IMR-90 (cell line): ENCODE results near the gene ACBD3. TPM values are rescaled to one million over a fixed set of nuclear protein-coding genes. Genes with fewer than 3 reads are reported as not detected.
A peak's percentile ranks its signal among the peaks of the same experiment; 100 is the strongest.

Source experiments
- ATAC-seq: fragments of 200-7000 bp; cut with Tn5 transposase; 2 replicates; pipeline ENCODE4 v1.9.1; 2020; ENCODE audit warnings: low read depth, mild to moderate bottlenecking, moderate library complexity
- BruUV-seq: library from RNA; stranded (reverse); fragments of 400-500 nt; replicated peaks from 2 replicates; lab custom pipeline; 2021; lab: Mats Ljungman, UMichigan
- CTCF ChIA-PET: fragments of 300-600 bp; formaldehyde crosslinking; extraction: SDS; loops from one replicate; lab custom pipeline; 2021; ENCODE audit warnings: antibody characterized with exemption; lab: Yijun Ruan, JAX
- POLR2A ChIA-PET: fragments of 300-600 bp; sonication (Branson Sonifier 250); formaldehyde crosslinking; loops from one replicate; lab custom pipeline; 2022; ENCODE audit warnings: antibody characterized with exemption; ENCODE audit not compliant: unreplicated experiment; lab: Charles Lee
- DNase-seq: peaks from one replicate; pipeline ENCODE4 v3.0.0; 2013
- H2AFZ ChIP-seq: replicated peaks from 2 replicates; pipeline ENCODE3; 2013; ENCODE audit warnings: low read length, mild to moderate bottlenecking; ENCODE audit not compliant: poor library complexity
- H2AK5ac ChIP-seq: 2 replicates; pipeline ENCODE4 v1.6.1; 2013; ENCODE audit warnings: low read depth, low read length, inconsistent platforms
- H2AK9ac ChIP-seq: replicated peaks from 2 replicates; pipeline ENCODE3; 2013; ENCODE audit warnings: mild to moderate bottlenecking, low read depth, low read length, moderate library complexity; ENCODE audit not compliant: poor library complexity
- H2BK120ac ChIP-seq: 2 replicates; pipeline ENCODE4 v1.6.1; 2013; ENCODE audit warnings: low read depth, low read length, inconsistent platforms
- H2BK15ac ChIP-seq: 3 replicates; pipeline ENCODE4 v1.6.1; 2013; ENCODE audit warnings: low read depth, low read length, inconsistent platforms
- H2BK20ac ChIP-seq: 2 replicates; pipeline ENCODE4 v1.6.1; 2013; ENCODE audit warnings: low read depth, mild to moderate bottlenecking, inconsistent platforms, low read length, moderate library complexity
- H2BK5ac ChIP-seq: 2 replicates; pipeline ENCODE4 v1.6.1; 2013; ENCODE audit warnings: mild to moderate bottlenecking, low read depth, low read length, inconsistent platforms; ENCODE audit not compliant: poor library complexity, severe bottlenecking
- H3K14ac ChIP-seq: replicated peaks from 2 replicates; pipeline ENCODE4 v1.6.1; 2013; ENCODE audit warnings: low read depth, low read length, inconsistent platforms
- H3K18ac ChIP-seq: 2 replicates; pipeline ENCODE4 v1.6.1; 2013; ENCODE audit warnings: low read depth, low read length, control low read depth
- H3K23ac ChIP-seq: 2 replicates; pipeline ENCODE4 v1.6.1; 2013; ENCODE audit warnings: low read depth, low read length, inconsistent platforms
- H3K27ac ChIP-seq: 2 replicates; pipeline ENCODE4 v1.5.1; 2013; ENCODE audit warnings: mild to moderate bottlenecking, control low read depth, low read length; ENCODE audit not compliant: insufficient read depth
- H3K27me3 ChIP-seq: 2 replicates; pipeline ENCODE4 v1.6.1; 2013; ENCODE audit warnings: low read length; ENCODE audit not compliant: control insufficient read depth, insufficient read depth
- H3K36me3 ChIP-seq: 2 replicates; pipeline ENCODE4 v1.6.1; 2013; ENCODE audit warnings: low read length, mixed read lengths; ENCODE audit not compliant: control insufficient read depth, insufficient read depth
- H3K4ac ChIP-seq: 2 replicates; pipeline ENCODE4 v1.6.1; 2013; ENCODE audit warnings: low read depth, low read length, inconsistent platforms
- H3K4me1 ChIP-seq: 2 replicates; pipeline ENCODE4 v1.6.1; 2013; ENCODE audit warnings: low read length, mixed read lengths; ENCODE audit not compliant: control insufficient read depth, insufficient read depth
- H3K4me2 ChIP-seq: 2 replicates; pipeline ENCODE4 v1.6.1; 2013; ENCODE audit warnings: low read depth, mild to moderate bottlenecking, control low read depth, low read length, moderate library complexity
- H3K4me3 ChIP-seq: 2 replicates; pipeline ENCODE4 v1.5.1; 2013; ENCODE audit warnings: low read depth, mild to moderate bottlenecking, control low read depth, low read length, moderate library complexity; ENCODE audit not compliant: insufficient read depth
- H3K56ac ChIP-seq: 2 replicates; pipeline ENCODE4 v1.6.1; 2013; ENCODE audit warnings: low read length, inconsistent platforms; ENCODE audit not compliant: insufficient read depth; ENCODE audit errors: extremely low read depth
- H3K79me1 ChIP-seq, 2 experiments: 2 replicates each; pipeline ENCODE4 v1.6.1; 2013; ENCODE audit warnings: low read length in 2 of 2, inconsistent platforms in 1 of 2, low read depth in 1 of 2
- H3K9ac ChIP-seq: 2 replicates; pipeline ENCODE4 v1.6.1; 2013; ENCODE audit warnings: low read depth, low read length, control low read depth
- H3K9me1 ChIP-seq: 2 replicates; pipeline ENCODE4 v1.6.1; 2013; ENCODE audit warnings: low read length, inconsistent platforms; ENCODE audit not compliant: insufficient read depth
- H3K9me3 ChIP-seq: 2 replicates; pipeline ENCODE4 v1.6.1; 2013; ENCODE audit warnings: low read length; ENCODE audit not compliant: control insufficient read depth, insufficient read depth
- H4K20me1 ChIP-seq: 2 replicates; pipeline ENCODE4 v1.6.1; 2013; ENCODE audit warnings: low read length, inconsistent platforms; ENCODE audit not compliant: insufficient read depth
- H4K5ac ChIP-seq: 2 replicates; pipeline ENCODE4 v1.6.1; 2013; ENCODE audit warnings: mild to moderate bottlenecking, low read depth, low read length, control low read depth
- H4K8ac ChIP-seq, 2 experiments: 2 replicates each; pipeline ENCODE4 v1.6.1; 2013; ENCODE audit warnings: low read depth in 2 of 2, low read length in 2 of 2, control low read depth in 1 of 2, inconsistent platforms in 1 of 2
- H4K91ac ChIP-seq: 2 replicates; pipeline ENCODE4 v1.6.1; 2013; ENCODE audit warnings: low read depth, low read length, inconsistent platforms; ENCODE audit not compliant: insufficient read depth
- BHLHE40 ChIP-seq: fragments of 150-350 bp; IDR thresholded peaks from 2 replicates; pipeline ENCODE4 v1.6.1; 2016; ENCODE audit warnings: mild to moderate bottlenecking, low read depth, low read length
- CEBPB ChIP-seq: IDR thresholded peaks from 2 replicates; pipeline ENCODE4 v1.6.1; 2012; ENCODE audit warnings: low read depth, low read length, improper control_type of control experiment
- CHD1 ChIP-seq: IDR thresholded peaks from 2 replicates; pipeline ENCODE4 v1.6.1; 2012; ENCODE audit warnings: low read depth, low read length, improper control_type of control experiment
- ELK1 ChIP-seq: fragments of 150-350 bp; IDR thresholded peaks from 2 replicates; pipeline ENCODE4 v1.6.1; 2016; ENCODE audit warnings: low read depth, mild to moderate bottlenecking, low read length, moderate library complexity, borderline replicate concordance
- FOS ChIP-seq: fragments of 150-350 bp; IDR thresholded peaks from 2 replicates; pipeline ENCODE4 v1.6.1; 2016; ENCODE audit warnings: low read depth, low read length
- MAFK ChIP-seq: IDR thresholded peaks from 2 replicates; pipeline ENCODE4 v1.6.1; 2012; ENCODE audit warnings: low read depth, low read length, improper control_type of control experiment
- MAZ ChIP-seq: IDR thresholded peaks from 2 replicates; pipeline ENCODE4 v1.6.1; 2012; ENCODE audit warnings: low read depth, mild to moderate bottlenecking, low read length, improper control_type of control experiment, moderate library complexity, borderline replicate concordance
- MXI1 ChIP-seq: IDR thresholded peaks from 2 replicates; pipeline ENCODE4 v1.6.1; 2012; ENCODE audit warnings: low read depth, mild to moderate bottlenecking, low read length, moderate library complexity, borderline replicate concordance
- NFE2L2 ChIP-seq: fragments of 150-350 bp; IDR thresholded peaks from 2 replicates; pipeline ENCODE4 v1.6.1; 2016; ENCODE audit warnings: low read depth, mild to moderate bottlenecking, low read length
- POLR2A ChIP-seq: IDR thresholded peaks from 2 replicates; pipeline ENCODE4 v1.6.1; 2012; ENCODE audit warnings: mild to moderate bottlenecking, low read depth, low read length
- RAD21 ChIP-seq: IDR thresholded peaks from 2 replicates; pipeline ENCODE4 v1.6.1; 2012; ENCODE audit warnings: low read length, improper control_type of control experiment
- RCOR1 ChIP-seq: IDR thresholded peaks from 2 replicates; pipeline ENCODE4 v1.6.1; 2012; ENCODE audit warnings: mild to moderate bottlenecking, low read length, improper control_type of control experiment; ENCODE audit not compliant: insufficient replicate concordance
- RFX5 ChIP-seq: IDR thresholded peaks from 2 replicates; pipeline ENCODE4 v1.8.0; 2012; ENCODE audit warnings: low read depth, mild to moderate bottlenecking, low read length, moderate library complexity
- SMC3 ChIP-seq: fragments of 150-350 bp; IDR thresholded peaks from 2 replicates; pipeline ENCODE4 v1.6.1; 2016; ENCODE audit warnings: low read depth, mild to moderate bottlenecking, antibody characterized with exemption, low read length, moderate library complexity
- WGBS, 2 experiments: methylation state at CpG; one replicate each; pipeline versions ENCODE4 v1.1.5 to v1.1.7; 2013; ENCODE audit warnings: missing lambda C conversion rate in 2 of 2; ENCODE audit not compliant: insufficient read length in 1 of 2; ENCODE audit errors: extremely low coverage in 2 of 2; 5-methylcytosine and 5-hydroxymethylcytosine counted together
- dilution Hi-C: fragments of 300-500 bp; cut with HindIII; formaldehyde crosslinking; loops from one replicate; pipeline ENCODE4 v1.14.3; 2018; ENCODE audit warnings: low sequenced_read_pairs; ENCODE audit not compliant: unreplicated experiment
- in situ Hi-C: fragments of 300-500 bp; cut with MboI; formaldehyde crosslinking; loops from 3 replicates; pipeline ENCODE4 v1.14.3; 2019; ENCODE audit warnings: low sequenced_read_pairs, inconsistent platforms, mixed read lengths
- intact Hi-C: fragments of 100-400 bp; cut with micrococcal nuclease; formaldehyde crosslinking; loops from 2 replicates; pipeline ENCODE4 v1.10.0; 2022
- polyA plus RNA-seq, 3 experiments: library from polyadenylated mRNA; depleted of rRNA; stranded (reverse); fragments of >200 nt; gene quantifications; 2 replicates each; pipeline ENCODE4 v1.2.3, GENCODE V29; 2012; ENCODE audit warnings: low replicate concordance in 1 of 3
- total RNA-seq: library from RNA; depleted of rRNA; stranded (reverse); fragments of >200 nt; gene quantifications from 2 replicates; pipeline ENCODE4 v1.2.3, GENCODE V29; 2012
- TF ChIP-seq, protein P1 (sequence below): conservative IDR thresholded peaks from 2 replicates; pipeline ENCODE4 v1.5.1; 2012; ENCODE audit warnings: mild to moderate bottlenecking, low read depth, low read length, improper control_type of control experiment
- TF ChIP-seq, protein P2 (sequence below): fragments of 150-350 bp; IDR thresholded peaks from 2 replicates; pipeline ENCODE4 v1.6.1; 2017; ENCODE audit warnings: mild to moderate bottlenecking, antibody characterized with exemption, low read length, low read depth

ACBD3 gene
- total and polyA plus RNA-seq, 2 of the 4 experiments (the other 2 are of a cell fraction): 30.3 to 59.7 TPM

DNA sequence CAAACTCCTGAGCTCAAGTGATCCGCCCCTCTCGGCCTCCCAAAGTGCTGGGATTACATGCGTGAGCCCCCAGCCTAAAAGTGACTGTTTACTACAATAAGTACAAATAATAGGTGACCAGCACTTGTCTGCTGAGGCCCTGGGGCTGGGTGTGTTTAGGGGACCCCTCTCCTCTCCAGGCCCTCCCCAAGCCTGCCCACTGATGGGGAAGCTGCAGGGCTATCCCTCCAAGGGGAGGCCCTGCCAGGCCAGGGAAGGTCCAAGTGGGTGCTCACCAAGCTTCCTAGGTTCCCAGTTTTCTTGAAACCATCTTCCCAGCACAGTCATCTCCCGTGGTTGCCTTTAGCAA, 63.4 kb downstream of the ACBD3 start:
- ChIA-PET CTCF (interaction anchor here (2.2 kb wide), 1 partner anchor 58 kb away, joined by 11 read pairs; no protein-coding TSS in a partner anchor), POLR2A (no interaction called here)
- ATAC-seq: no peak

More for the DNA sequence above, 63.4 kb downstream of the ACBD3 start:
- no CpG with 5 or more reads among the region's 4 CpGs for WGBS, 2 experiments
- BruUV-seq: no TSS peak
- peaks cover 7% of the 10 kb centered on the region for H3K4me1 ChIP-seq
- no peak for TF ChIP-seq MXI1
- no peak for TF ChIP-seq MAZ
- TF ChIP-seq SMC3: no peak
- no peak for TF ChIP-seq ELK1
- TF ChIP-seq CHD1: no peak
- TF ChIP-seq RFX5: no peak
- TF ChIP-seq CEBPB: no peak
- TF ChIP-seq RAD21: no peak
- no peak for TF ChIP-seq RCOR1
- no peak for TF ChIP-seq FOS
- TF ChIP-seq, protein P1, sequence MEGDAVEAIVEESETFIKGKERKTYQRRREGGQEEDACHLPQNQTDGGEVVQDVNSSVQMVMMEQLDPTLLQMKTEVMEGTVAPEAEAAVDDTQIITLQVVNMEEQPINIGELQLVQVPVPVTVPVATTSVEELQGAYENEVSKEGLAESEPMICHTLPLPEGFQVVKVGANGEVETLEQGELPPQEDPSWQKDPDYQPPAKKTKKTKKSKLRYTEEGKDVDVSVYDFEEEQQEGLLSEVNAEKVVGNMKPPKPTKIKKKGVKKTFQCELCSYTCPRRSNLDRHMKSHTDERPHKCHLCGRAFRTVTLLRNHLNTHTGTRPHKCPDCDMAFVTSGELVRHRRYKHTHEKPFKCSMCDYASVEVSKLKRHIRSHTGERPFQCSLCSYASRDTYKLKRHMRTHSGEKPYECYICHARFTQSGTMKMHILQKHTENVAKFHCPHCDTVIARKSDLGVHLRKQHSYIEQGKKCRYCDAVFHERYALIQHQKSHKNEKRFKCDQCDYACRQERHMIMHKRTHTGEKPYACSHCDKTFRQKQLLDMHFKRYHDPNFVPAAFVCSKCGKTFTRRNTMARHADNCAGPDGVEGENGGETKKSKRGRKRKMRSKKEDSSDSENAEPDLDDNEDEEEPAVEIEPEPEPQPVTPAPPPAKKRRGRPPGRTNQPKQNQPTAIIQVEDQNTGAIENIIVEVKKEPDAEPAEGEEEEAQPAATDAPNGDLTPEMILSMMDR: no peak
- TF ChIP-seq POLR2A: no peak
- TF ChIP-seq BHLHE40: no peak
- TF ChIP-seq, protein P2, sequence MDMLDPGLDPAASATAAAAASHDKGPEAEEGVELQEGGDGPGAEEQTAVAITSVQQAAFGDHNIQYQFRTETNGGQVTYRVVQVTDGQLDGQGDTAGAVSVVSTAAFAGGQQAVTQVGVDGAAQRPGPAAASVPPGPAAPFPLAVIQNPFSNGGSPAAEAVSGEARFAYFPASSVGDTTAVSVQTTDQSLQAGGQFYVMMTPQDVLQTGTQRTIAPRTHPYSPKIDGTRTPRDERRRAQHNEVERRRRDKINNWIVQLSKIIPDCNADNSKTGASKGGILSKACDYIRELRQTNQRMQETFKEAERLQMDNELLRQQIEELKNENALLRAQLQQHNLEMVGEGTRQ: no peak
- no peak for TF ChIP-seq MAFK
- no peak for TF ChIP-seq NFE2L2
- peak overlapping the region; percentile 5 for H2AFZ ChIP-seq
- in situ Hi-C loops: no loop called here
- no peak overlapping the region for H3K4me3 ChIP-seq
- intact Hi-C loops: loop anchor here (10.0 kb wide), 1 partner anchor 252 kb away; no protein-coding TSS in a partner anchor
- no peaks in the 10 kb centered on the region for H4K20me1 ChIP-seq
- no peak overlapping the region for H2BK20ac ChIP-seq
- no peaks in the 10 kb centered on the region for H3K9me1 ChIP-seq
- DNase-seq: no peak
- no peaks in the 10 kb centered on the region for H3K9me3 ChIP-seq
- no peak overlapping the region for H3K9ac ChIP-seq
- no peaks in the 10 kb centered on the region for H3K79me1 ChIP-seq
- peak overlapping the region; percentile 15 for H2AK9ac ChIP-seq
- H2BK5ac ChIP-seq: no peak overlapping the region
- no peaks in the 10 kb centered on the region for H3K27me3 ChIP-seq
- no peak overlapping the region for H3K27ac ChIP-seq
- no peak overlapping the region for H3K23ac ChIP-seq
- H3K36me3 ChIP-seq: no peaks in the 10 kb centered on the region
- H2AK5ac ChIP-seq: no peak overlapping the region
- H3K18ac ChIP-seq: no peak overlapping the region
- H2BK15ac ChIP-seq: no peak overlapping the region
- no peak overlapping the region for H3K14ac ChIP-seq
- no peak overlapping the region for H4K5ac ChIP-seq
- no peak overlapping the region for H4K91ac ChIP-seq
- no peak overlapping the region for H4K8ac ChIP-seq
- H2BK120ac ChIP-seq: no peak overlapping the region
- dilution Hi-C loops: no loop called here
- no peak overlapping the region for H3K4ac ChIP-seq
- no peak overlapping the region for H3K56ac ChIP-seq
- no peak overlapping the region for H3K4me2 ChIP-seq
